Gastrocnemius medialis (tissue), 4 donors: ENCODE data around the gene LMCD1.

Experiments
- POLR2A ChIP-seq, 2 donors: fragments of 450-650 bp; IDR thresholded peaks; one replicate each; pipeline ENCODE4 v1.6.1; 2017; ENCODE audit warnings: antibody characterized with exemption in 2 of 2, mild to moderate bottlenecking in 2 of 2, moderate library complexity in 2 of 2
- TF ChIP-seq, protein P1 (sequence below), 5 experiments: fragments of 450-650 bp in 3 of 5; fragments of 200-600 bp in 2 of 5; sonication (generic) in 2 of 5; IDR thresholded peaks in 4 of 5; conservative IDR thresholded peaks in 1 of 5; 1 replicate in 4 of 5; 2 replicates in 1 of 5; pipeline ENCODE4 v1.5.1; 2016 to 2019; ENCODE audit warnings: antibody characterized with exemption in 5 of 5, mild to moderate bottlenecking in 3 of 5, moderate library complexity in 3 of 5

DNA sequence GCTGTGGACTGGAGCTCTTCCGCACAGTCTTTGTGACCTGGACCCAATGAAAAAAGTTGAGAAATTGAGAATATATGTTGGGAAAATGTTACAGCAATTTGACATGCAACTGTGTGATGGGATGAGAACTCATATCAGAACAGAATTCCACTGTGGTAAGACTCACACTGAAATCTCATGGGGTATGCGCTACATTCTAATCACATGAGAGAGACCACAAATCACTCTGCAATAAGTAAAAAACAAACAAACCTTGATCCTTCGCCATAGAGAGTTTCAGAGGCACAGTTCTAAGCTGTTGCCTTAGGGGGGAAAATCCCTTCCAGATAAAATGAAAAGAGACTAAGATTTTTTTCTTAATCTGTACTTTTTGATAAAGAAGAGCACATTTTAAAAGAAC, 37.3 kb downstream of the LMCD1 start:
- TF ChIP-seq, protein P1, sequence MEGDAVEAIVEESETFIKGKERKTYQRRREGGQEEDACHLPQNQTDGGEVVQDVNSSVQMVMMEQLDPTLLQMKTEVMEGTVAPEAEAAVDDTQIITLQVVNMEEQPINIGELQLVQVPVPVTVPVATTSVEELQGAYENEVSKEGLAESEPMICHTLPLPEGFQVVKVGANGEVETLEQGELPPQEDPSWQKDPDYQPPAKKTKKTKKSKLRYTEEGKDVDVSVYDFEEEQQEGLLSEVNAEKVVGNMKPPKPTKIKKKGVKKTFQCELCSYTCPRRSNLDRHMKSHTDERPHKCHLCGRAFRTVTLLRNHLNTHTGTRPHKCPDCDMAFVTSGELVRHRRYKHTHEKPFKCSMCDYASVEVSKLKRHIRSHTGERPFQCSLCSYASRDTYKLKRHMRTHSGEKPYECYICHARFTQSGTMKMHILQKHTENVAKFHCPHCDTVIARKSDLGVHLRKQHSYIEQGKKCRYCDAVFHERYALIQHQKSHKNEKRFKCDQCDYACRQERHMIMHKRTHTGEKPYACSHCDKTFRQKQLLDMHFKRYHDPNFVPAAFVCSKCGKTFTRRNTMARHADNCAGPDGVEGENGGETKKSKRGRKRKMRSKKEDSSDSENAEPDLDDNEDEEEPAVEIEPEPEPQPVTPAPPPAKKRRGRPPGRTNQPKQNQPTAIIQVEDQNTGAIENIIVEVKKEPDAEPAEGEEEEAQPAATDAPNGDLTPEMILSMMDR (IDR thresholded peaks at IDR 0.05 in 4 of 5, conservative IDR thresholded peaks at IDR 0.05 in 1 of 5) = no peak
- no peak for TF ChIP-seq POLR2A (IDR thresholded peaks at IDR 0.05)
